GM19467 (cell line): ENCODE data around the gene NEU4.

ENCODE experiments used
- ATAC-seq: cut with Tn5 transposase; IDR thresholded peaks from one replicate; pipeline ENCODE4 v1.9.1; 2021; ENCODE audit warnings: mild to moderate bottlenecking, moderate library complexity; ENCODE audit not compliant: unreplicated experiment

NEU4 gene

GRCh38 chr2:241850544-241851324 lies 41.7 kb downstream of the NEU4 start:
- no peak for ATAC-seq

- no peak for ATAC-seq
Measured at GRCh38 chr2:241851325-241852115, 42.5 kb downstream of the NEU4 start.

DNA sequence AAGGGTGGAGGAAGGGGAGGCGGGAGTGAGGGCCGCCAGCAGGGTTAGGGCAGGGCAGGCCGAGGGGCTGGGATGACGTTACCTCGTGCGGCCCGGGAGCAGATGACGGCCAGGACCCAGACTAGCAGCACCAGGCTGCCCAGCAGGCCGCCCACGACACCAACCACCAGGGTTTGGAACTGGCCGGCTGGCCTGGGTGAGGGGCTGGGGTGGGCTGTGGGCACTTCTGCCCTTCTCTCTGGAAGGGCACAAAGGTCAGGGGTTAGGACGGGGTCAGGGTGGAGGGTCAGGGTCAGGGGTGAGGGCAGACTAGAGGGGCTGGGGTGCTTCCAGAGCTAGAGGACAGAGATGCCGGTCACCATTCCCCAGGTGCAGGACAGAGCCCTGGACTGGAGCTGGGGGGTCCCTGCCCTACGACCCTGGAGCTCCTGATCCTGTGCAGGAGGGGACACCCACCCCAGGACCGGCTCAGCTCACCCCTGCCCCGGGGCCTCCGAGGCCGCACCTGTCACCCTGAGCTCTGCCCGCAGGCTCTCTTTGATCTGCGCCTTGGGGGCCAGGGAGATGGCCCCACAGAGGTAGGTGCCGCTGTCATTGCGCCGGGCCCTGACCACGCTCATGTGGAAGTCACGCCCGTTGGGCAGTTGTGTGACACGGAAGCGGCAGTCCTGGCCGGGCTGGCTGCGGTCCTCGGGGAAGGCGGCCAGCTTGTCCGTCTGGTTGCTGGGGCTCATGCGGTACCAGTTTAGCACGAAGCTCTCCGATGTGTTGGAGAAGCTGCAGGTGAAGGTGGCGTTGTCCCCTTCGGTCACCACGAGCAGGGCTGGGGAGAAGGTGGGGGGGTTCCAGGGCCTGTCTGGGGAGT lies 43.4 kb downstream of the NEU4 start:
- ATAC-seq: no peak

GRCh38 chr2:241852981-241853631 lies 44.1 kb downstream of the NEU4 start:
- ATAC-seq: no peak

DNA sequence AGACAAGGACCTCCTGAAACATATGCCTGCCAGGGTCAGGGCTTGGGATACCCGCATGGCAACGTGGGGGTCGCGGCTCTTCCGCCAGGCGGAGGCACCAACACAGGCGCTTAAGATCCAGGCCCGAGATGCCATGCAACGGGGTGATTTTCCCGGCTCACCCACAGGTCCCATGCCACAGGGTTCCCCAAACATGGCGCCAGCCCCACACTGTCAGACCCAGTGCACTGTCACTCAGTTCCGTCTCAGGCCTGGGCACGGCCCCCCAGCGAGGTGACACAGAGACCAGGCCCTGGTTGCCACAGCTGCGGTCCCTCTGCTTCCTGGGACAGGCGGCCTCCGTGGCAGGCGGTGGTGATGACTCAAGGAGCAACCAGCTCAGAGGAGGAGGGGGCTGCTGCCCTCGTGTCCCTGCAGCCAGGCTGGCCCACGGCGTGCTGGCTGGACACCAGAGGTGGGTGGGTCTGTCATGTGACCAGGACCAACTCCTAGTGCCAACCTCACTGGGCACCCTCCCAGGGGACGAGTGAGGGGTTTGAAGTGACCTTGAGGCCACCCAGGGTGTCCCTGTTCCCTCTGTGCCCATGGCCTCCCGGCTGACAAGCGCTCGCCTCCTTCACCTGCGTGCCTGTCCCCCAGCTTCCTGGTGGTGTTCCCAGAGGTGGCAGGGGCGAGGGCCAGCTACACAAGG lies 44.8 kb downstream of the NEU4 start:
- no peak for ATAC-seq

DNA sequence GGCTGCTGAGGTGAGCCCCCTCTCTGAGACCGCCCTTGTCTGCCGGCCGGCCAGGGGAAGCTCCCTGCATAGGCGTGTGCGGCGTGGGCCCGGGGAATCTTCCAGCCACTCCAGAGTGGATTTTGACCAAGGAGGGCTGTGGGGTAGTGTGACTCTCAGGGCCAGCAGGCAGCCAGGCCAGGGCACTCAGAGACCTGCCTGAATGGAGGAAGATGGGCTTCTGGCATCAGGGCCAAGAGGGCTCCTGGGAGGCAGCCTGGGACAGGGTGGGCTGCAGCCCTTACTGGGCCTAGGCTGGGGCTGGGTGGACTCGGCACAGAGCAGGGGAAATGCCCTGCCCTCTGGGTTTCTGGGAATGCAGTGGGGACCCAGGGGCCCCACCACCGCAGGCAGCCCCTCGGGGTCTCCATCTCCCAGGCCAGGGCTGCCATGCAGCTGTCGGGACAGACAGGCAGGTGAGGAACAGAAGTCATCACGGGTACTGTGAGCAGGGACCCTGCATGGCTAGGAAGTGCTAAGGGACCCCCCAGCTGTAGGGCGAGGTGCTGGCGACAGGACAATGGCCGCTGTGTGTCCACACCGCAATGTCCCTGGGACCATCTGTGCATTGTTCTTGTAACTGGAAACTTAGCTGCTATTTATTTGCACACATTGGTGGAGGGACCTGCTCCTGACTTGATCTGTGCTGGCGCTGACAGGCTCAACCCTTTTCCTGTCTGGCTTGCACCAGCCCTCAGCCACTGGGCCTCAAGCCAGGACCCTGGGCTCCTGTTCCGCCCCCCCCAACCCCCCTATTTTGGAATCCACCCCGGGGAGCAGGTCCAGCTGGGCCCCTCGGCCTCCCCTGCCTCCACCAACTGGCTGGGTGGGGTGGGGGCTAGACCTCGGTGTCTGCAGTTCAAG lies 45.6 kb downstream of the NEU4 start:
- no peak for ATAC-seq

- ATAC-seq: no peak
Measured at GRCh38 chr2:241855245-241855887, 46.4 kb downstream of the NEU4 start.

- ATAC-seq: no peak
Measured at GRCh38 chr2:241855888-241856422, 47.0 kb downstream of the NEU4 start.

GRCh38 chr2:241857041-241857541 lies 48.1 kb downstream of the NEU4 start:
- no peak for ATAC-seq

DNA sequence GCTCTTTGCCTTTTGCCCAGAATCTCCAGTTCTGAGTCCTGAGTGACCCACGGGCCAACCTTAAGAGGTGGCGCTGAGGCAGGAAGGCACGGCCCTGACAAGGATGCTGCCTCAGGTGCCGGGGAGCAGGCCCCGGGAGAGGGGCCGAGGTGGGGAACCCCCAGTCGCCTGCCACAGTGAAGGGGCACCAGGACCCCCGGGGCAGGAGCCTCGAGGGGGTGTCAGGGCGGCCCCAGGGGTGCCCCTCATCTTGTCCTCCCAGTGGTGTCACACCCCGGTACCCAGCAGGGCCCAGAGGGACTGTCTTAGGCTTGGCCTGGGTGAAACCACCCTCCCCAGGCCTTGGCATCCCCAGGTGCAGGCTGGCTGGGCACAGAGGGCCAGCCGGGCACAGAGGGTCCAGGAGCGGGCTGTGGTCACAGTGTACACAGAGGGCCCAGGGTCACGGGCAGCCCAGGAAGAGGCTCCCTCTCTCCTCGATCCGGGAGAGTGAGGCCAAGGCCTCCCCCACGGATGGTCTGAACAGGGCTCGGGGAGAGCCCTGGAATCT lies 48.7 kb downstream of the NEU4 start:
- no peak for ATAC-seq

GRCh38 chr2:241858206-241859016 lies 49.4 kb downstream of the NEU4 start, which contains the start of gene PDCD1:
Gene PDCD1 (minus strand): TSS chr2:241858894. CDS start chr2:241858838, 56 bp downstream.
- no peak for ATAC-seq

- ATAC-seq: no peak
Measured at GRCh38 chr2:241859017-241859435, 50.0 kb downstream of the NEU4 start.

DNA sequence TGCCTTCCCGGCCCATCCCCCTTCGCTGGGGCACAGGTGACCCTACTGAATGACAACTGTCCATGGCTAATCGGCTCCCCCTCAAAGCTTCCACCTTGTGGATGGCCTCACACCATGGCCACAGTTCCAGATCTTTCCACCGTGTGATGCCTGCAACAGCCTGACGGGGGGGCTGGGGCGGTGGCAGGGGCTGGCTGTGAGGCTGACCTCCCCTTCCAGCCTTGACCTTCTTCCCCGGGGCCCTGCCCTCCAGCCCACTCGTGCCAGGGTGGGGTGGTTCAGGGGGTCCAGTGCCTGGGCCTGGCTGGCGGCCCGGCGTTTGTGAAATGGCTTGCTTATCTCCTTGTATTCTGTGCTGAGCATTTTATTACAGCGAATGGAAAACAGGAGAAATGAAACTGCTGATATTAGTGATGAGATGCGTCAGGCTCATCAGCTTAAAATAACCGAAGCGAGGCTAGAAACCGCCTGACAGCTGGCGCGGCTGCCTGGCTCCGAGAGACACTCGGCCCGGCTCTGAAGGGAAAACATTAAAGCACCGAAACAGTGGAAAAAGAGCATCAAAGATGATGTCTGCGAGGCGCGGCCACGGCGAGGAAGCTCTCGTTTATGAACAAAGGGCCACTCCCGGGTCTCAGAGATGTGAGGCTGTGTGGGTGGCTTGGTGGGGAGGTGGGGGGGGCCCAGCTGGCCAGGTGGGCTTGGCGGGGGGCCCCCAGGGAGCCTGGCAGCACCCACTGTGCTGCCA lies 50.6 kb downstream of the NEU4 start:
- no peak for ATAC-seq

DNA sequence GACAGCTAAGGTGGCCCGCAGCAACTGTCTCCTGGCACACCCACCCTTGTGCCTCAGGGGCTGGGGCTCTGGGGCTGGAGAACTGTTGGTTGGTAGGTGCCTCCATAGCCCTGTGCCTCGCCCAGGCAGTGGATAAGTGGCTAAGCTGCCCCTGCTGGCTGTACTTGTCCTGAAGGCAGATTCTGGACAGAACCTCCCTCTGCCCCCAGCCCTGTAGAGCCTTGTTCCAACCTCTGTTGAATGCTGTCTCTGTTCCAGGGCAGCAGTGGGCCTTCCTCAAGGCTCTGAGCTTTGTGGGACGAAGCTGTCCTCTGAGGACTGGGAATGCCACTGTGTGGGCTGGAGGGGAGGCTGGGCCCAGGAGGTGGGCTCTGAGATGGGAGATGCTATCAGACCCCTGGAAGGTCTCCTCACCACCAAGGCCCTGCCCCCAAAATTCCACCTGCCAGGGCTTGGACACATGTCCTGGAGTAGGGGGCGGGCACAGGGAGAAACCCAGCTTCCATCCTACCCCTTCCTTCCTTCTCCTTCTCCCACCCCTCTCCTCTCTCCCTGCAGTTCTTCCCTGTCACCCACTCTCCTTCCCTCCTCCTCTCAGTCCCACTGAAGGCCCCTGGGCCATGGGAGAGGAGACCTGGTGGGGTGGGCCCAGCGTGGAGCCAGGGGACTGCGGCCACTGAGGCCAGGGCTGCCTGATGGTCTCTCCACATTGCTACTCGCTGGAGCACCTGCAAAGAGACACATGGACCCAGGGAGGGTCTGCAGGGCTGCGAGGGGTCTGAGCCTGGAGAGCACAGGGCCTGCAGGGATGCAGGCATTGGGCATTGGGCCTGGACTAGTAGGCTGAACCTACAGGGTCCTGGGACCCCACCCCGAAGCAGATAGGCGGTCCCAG lies 51.4 kb downstream of the NEU4 start:
- no peak for ATAC-seq

DNA sequence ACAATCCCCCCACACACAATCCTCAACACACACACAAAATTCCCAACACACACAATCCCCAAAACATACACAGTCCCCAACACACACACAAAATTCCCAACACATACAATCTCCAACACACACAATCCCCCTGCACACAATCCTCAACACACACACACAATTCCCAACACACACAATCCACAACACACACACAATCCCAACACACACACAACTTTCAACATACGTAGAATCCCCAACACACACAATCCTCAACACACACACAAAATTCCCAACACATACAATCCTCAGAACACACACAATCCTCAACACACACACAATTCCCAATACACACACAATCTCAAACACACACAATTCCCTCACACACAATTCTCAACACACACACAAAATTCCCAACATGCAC lies 52.3 kb downstream of the NEU4 start:
- no peak for ATAC-seq
